ENCODE results near the gene AQP6. TPM values are rescaled to one million over a fixed set of nuclear protein-coding genes. Genes with fewer than 3 reads are reported as not detected.

The AQP6 gene
- not detected for polyA plus RNA-seq (2012; ENCODE audit: insufficient read length, low read depth)

- TF ChIP-seq, protein P1, sequence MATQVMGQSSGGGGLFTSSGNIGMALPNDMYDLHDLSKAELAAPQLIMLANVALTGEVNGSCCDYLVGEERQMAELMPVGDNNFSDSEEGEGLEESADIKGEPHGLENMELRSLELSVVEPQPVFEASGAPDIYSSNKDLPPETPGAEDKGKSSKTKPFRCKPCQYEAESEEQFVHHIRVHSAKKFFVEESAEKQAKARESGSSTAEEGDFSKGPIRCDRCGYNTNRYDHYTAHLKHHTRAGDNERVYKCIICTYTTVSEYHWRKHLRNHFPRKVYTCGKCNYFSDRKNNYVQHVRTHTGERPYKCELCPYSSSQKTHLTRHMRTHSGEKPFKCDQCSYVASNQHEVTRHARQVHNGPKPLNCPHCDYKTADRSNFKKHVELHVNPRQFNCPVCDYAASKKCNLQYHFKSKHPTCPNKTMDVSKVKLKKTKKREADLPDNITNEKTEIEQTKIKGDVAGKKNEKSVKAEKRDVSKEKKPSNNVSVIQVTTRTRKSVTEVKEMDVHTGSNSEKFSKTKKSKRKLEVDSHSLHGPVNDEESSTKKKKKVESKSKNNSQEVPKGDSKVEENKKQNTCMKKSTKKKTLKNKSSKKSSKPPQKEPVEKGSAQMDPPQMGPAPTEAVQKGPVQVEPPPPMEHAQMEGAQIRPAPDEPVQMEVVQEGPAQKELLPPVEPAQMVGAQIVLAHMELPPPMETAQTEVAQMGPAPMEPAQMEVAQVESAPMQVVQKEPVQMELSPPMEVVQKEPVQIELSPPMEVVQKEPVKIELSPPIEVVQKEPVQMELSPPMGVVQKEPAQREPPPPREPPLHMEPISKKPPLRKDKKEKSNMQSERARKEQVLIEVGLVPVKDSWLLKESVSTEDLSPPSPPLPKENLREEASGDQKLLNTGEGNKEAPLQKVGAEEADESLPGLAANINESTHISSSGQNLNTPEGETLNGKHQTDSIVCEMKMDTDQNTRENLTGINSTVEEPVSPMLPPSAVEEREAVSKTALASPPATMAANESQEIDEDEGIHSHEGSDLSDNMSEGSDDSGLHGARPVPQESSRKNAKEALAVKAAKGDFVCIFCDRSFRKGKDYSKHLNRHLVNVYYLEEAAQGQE (IDR thresholded peaks at IDR 0.05; ENCODE audit: insufficient read depth in 1 of 2, low read depth in 2 of 2, low read length in 2 of 2): no peak
- TF ChIP-seq POLR2AphosphoS5 (IDR thresholded peaks at IDR 0.05; ENCODE audit: low read depth, low read length): no peak
- no peak for TF ChIP-seq TAF1 (IDR thresholded peaks at IDR 0.05; ENCODE audit: borderline replicate concordance, insufficient read depth, low read length)
- TF ChIP-seq SIN3A (IDR thresholded peaks at IDR 0.05; ENCODE audit: borderline replicate concordance, insufficient read depth, low read length): no peak
- TF ChIP-seq FOXP2 (optimal IDR thresholded peaks at IDR 0.05; ENCODE audit: borderline replicate concordance, extremely low read depth, extremely low read length, insufficient read depth): no peak
Measured at GRCh38 chr12:49972641-49973360, at the start of gene AQP6. AQP6 (plus strand) TSS chr12:49972947; CDS start chr12:49973174, 227 bp downstream.

DNA sequence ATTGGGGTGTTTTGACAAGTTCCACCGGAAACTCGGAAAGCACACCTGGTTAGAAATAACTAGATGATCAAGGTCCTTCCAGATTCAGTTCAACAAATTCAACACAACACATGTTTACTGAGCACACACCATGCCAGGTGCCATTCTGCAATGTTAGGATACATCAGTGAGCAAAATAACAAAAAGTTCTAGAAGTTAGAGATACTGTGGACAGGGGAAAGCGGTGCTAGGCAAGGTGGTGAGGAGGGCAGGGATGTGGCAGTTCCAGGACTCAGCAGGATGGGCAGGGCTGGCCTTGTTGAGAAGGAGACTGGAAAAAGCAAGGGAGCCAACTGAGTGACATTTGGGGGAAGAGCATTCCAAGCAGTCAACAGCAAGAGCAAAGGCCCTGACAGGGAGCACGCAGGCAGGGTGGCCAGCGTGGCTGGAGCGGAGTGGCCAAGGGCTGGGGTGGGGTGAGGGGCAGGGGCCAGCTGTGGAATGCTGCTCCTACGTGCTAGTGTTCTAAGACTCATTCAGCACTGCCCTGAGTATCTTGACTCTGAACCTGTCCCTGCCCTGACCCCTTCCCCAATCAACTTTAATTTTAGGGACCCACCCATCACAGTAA lies 49.6 kb upstream of the AQP6 start:
- TF ChIP-seq TAF1 (IDR thresholded peaks at IDR 0.05; ENCODE audit: borderline replicate concordance, insufficient read depth, low read length): no peak
- TF ChIP-seq FOXP2 (optimal IDR thresholded peaks at IDR 0.05; ENCODE audit: borderline replicate concordance, extremely low read depth, extremely low read length, insufficient read depth): no peak
- TF ChIP-seq, protein P1 (IDR thresholded peaks at IDR 0.05; ENCODE audit: insufficient read depth in 1 of 2, low read depth in 2 of 2, low read length in 2 of 2): no peak
- TF ChIP-seq SIN3A (IDR thresholded peaks at IDR 0.05; ENCODE audit: borderline replicate concordance, insufficient read depth, low read length): no peak
- TF ChIP-seq POLR2AphosphoS5 (IDR thresholded peaks at IDR 0.05; ENCODE audit: low read depth, low read length): no peak

DNA sequence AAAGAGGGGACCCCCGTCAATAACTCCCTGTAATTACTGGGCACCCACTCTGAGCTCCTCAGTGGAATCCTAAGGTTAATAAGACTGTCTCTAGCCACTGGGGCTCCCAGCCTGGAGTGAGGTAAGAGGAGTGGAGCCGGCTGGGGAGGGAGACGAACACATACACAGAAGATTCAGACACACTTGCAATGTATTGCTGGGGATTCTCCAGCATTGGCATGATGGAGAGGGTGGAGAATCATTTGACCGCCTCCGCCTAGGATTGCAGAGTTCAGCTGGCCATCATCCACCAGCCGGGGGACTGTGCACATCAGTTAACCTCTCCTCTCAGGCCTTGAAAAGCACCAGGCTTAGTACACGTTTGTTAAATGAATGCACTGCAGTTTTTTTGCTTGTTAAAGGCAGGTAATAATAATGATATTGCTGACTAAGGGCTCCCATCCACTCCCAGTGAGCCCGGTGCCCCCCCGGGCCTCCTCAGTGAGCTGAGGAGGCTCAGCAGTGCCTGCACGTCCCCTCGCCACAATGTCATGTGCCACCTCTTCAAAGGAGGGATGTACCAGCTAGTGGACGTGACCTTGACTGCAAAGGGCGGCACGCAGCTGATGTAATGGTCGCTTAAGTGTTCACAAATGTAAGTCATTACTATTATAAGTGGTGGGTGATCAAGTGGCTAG lies 48.7 kb upstream of the AQP6 start:
- TF ChIP-seq POLR2AphosphoS5 (IDR thresholded peaks at IDR 0.05; ENCODE audit: low read depth, low read length): no peak
- TF ChIP-seq, protein P1 (IDR thresholded peaks at IDR 0.05; ENCODE audit: insufficient read depth in 1 of 2, low read depth in 2 of 2, low read length in 2 of 2): no peak
- no peak for TF ChIP-seq FOXP2 (optimal IDR thresholded peaks at IDR 0.05; ENCODE audit: borderline replicate concordance, extremely low read depth, extremely low read length, insufficient read depth)
- no peak for TF ChIP-seq TAF1 (IDR thresholded peaks at IDR 0.05; ENCODE audit: borderline replicate concordance, insufficient read depth, low read length)
- no peak for TF ChIP-seq SIN3A (IDR thresholded peaks at IDR 0.05; ENCODE audit: borderline replicate concordance, insufficient read depth, low read length)

DNA sequence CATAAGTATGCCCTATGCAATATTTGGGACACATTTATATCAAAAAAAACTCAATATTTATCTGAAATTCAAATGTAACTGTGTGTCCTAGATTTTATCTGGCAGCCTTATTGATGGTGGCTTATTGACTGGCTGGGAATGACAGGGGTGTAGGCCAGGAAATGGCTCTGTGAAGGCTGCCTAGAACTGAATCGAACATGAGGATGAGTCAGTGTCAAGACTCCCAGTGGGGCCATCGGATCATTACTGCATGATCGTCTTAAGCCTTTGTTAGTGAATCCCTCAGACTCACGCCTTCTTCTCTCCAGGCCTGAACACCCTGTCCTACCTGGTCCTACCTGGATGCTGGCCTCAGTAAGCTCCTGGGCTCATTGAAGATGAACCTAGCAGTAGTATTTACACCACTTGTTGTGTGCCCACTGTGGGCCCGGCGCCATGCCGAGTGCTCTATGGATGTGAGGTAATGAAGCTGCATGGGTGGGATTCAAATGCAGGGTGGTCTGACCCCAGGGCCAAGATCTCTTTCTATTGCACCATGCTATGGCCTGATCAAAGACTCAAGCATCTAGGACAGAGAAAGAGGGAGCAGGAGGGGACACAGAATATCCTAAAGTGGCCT lies 48.0 kb upstream of the AQP6 start:
- TF ChIP-seq, protein P1 (IDR thresholded peaks at IDR 0.05; ENCODE audit: insufficient read depth in 1 of 2, low read depth in 2 of 2, low read length in 2 of 2): no peak
- no peak for TF ChIP-seq TAF1 (IDR thresholded peaks at IDR 0.05; ENCODE audit: borderline replicate concordance, insufficient read depth, low read length)
- no peak for TF ChIP-seq POLR2AphosphoS5 (IDR thresholded peaks at IDR 0.05; ENCODE audit: low read depth, low read length)
- no peak for TF ChIP-seq FOXP2 (optimal IDR thresholded peaks at IDR 0.05; ENCODE audit: borderline replicate concordance, extremely low read depth, extremely low read length, insufficient read depth)
- no peak for TF ChIP-seq SIN3A (IDR thresholded peaks at IDR 0.05; ENCODE audit: borderline replicate concordance, insufficient read depth, low read length)
